ENCODE data around the gene ARL3. TPM values are rescaled to one million over a fixed set of nuclear protein-coding genes. Genes with fewer than 3 reads are reported as not detected.

The ARL3 gene
- total RNA-seq, 4 donors from 2014 or later, result 1.6 to 3.8 (median 3.2) TPM

DNA sequence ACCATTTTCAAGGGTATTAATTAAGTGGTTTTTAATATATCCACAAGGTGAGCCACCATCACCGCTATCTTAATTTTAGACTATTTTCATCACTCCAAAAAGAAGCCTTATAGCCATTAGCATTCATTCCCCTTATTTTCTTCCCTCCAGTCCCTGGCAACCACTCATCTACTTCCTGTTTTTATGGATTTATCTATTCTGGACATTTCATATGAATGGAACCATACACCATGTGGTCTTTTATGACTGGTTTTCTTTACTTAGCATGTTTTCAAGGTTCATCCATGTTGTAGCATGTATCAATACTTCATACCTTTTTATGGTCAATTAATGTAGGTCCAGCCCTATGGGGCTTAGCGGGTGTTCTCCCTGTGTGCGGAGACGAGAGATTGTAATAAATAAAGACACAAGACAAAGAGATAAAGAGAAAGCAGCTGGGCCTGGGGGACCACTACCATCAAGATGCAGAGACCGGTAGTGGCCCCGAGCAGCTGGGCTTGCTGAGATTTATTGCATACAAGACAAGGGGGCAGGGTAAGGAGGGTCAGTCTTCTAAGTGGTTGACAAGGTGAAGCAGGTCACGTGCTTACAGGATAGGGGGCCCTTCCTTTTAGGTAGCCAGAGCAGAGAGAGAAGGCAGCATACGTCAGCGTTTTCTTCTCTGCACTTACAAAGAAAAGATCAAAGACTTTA is 44.2 kb upstream of the ARL3 start:
- intact Hi-C loops (cut with DNase I; ENCODE audit: low total_unique reads), result loop anchor here (10.0 kb wide), 1 partner anchor 56 kb away; no protein-coding TSS in a partner anchor
- 71 to 78% methylated on average over 9 of the region's 9 CpGs for WGBS, 2 donors
- no peak for DNase-seq (ENCODE audit: low spot score in 2 of 2)
- no peak for TF ChIP-seq POLR2A (IDR thresholded peaks at IDR 0.05)
- TF ChIP-seq, protein P1, sequence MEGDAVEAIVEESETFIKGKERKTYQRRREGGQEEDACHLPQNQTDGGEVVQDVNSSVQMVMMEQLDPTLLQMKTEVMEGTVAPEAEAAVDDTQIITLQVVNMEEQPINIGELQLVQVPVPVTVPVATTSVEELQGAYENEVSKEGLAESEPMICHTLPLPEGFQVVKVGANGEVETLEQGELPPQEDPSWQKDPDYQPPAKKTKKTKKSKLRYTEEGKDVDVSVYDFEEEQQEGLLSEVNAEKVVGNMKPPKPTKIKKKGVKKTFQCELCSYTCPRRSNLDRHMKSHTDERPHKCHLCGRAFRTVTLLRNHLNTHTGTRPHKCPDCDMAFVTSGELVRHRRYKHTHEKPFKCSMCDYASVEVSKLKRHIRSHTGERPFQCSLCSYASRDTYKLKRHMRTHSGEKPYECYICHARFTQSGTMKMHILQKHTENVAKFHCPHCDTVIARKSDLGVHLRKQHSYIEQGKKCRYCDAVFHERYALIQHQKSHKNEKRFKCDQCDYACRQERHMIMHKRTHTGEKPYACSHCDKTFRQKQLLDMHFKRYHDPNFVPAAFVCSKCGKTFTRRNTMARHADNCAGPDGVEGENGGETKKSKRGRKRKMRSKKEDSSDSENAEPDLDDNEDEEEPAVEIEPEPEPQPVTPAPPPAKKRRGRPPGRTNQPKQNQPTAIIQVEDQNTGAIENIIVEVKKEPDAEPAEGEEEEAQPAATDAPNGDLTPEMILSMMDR (IDR thresholded peaks at IDR 0.05), result no peak
- H3K4me3 ChIP-seq (ENCODE audit: low read depth, poor library complexity, severe bottlenecking), result no peak overlapping the region

DNA sequence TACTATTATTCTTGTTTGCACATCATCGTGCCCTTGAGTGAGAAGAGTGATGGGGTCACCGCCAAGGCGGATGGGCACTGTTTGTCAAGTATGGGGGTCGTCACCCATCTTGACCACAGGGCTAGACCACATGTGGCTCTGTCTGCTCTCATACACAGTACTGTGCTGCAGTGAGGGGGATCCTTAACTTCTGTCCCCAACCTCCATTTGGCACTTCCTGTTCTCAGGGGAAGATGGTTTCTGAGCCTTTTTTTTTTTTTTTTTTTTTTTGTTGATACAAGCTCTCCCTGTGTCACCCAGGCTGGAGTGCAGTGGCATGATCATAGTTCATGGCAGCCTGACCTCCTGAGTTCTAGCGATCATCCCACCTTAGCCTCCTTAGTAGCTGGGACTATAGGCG is 43.1 kb upstream of the ARL3 start:
- no peak overlapping the region for H3K4me3 ChIP-seq (ENCODE audit: low read depth, poor library complexity, severe bottlenecking)
- intact Hi-C loops (cut with DNase I; ENCODE audit: low total_unique reads), result loop anchor here (10.0 kb wide), 1 partner anchor 57 kb away; no protein-coding TSS in a partner anchor
- TF ChIP-seq, protein P1 (IDR thresholded peaks at IDR 0.05), result no peak
- TF ChIP-seq POLR2A (IDR thresholded peaks at IDR 0.05), result no peak
- DNase-seq (ENCODE audit: low spot score in 2 of 2), result no peak
- WGBS, 2 donors, result 95 to 98% methylated on average over 6 of the region's 6 CpGs

DNA sequence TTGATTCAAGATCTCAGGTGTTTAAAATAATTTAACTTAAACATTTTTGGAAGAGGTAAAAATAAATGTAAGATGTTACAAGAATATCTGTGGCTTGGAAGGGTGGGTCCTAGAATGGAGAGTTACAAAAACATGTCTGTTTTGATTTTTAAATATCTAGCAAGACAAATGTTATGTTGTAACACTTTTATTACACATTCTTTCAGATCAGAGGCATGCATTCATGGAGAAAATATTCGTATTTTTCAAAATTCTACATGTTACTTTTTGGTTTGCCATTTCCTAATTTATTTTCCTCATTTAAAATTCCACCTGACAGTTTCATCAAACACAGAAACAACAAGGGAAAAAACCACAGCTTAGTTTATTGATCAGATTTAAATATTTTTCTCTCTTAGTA is 39.5 kb upstream of the ARL3 start:
- 54 to 67% methylated on average over 1 of the region's 1 CpG for WGBS, 2 donors
- no peak for DNase-seq (ENCODE audit: low spot score in 2 of 2)
- intact Hi-C loops (cut with DNase I; ENCODE audit: low total_unique reads), result loop anchor here (10.0 kb wide), 1 partner anchor 61 kb away; no protein-coding TSS in a partner anchor
- no peak for TF ChIP-seq POLR2A (IDR thresholded peaks at IDR 0.05)
- TF ChIP-seq, protein P1 (IDR thresholded peaks at IDR 0.05), result no peak
- H3K4me3 ChIP-seq (ENCODE audit: low read depth, poor library complexity, severe bottlenecking), result no peak overlapping the region

DNA sequence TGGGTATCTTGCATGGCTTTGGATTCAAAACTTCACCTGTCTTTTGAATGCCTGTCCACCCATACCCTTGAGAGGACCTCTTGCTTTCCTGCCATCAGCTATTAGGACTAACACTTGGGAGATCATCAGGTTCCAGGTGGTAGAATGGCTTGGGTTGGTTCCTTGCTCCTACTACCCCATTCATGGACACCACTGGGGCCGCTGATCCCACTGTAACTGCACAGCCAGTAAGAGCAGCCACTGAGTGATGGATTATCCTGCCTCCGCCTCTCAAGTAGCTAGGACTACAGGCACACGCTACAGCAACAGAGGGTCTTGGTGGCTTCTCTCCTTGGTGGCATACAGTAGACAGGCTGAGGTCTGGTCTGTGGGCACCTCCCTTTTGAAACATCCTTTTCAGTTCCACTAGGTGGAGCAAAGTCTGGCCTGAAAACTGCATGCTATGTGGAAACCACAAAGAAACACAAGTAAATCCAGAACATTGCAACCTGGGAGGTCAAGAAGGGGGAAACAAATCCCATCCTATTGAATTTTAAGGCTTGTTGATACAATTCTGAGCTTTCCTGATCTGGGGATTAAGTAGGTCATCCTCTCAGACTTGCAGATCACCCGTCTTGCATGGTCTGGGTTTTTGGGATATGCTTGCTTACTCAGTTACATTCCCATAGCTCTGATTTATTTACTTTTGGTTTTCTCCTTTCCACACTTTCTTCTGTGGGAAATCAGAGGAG is 38.9 kb upstream of the ARL3 start:
- intact Hi-C loops (cut with DNase I; ENCODE audit: low total_unique reads), result loop anchor here (10.0 kb wide), 1 partner anchor 62 kb away; no protein-coding TSS in a partner anchor
- TF ChIP-seq POLR2A (IDR thresholded peaks at IDR 0.05), result no peak
- TF ChIP-seq, protein P1 (IDR thresholded peaks at IDR 0.05), result no peak
- no peak overlapping the region for H3K4me3 ChIP-seq (ENCODE audit: low read depth, poor library complexity, severe bottlenecking)
- peak in 1 of 2 donors; percentile 52 for DNase-seq (ENCODE audit: low spot score in 2 of 2)
- WGBS, 2 donors, result 69 to 70% methylated on average over 4 of the region's 4 CpGs

DNA sequence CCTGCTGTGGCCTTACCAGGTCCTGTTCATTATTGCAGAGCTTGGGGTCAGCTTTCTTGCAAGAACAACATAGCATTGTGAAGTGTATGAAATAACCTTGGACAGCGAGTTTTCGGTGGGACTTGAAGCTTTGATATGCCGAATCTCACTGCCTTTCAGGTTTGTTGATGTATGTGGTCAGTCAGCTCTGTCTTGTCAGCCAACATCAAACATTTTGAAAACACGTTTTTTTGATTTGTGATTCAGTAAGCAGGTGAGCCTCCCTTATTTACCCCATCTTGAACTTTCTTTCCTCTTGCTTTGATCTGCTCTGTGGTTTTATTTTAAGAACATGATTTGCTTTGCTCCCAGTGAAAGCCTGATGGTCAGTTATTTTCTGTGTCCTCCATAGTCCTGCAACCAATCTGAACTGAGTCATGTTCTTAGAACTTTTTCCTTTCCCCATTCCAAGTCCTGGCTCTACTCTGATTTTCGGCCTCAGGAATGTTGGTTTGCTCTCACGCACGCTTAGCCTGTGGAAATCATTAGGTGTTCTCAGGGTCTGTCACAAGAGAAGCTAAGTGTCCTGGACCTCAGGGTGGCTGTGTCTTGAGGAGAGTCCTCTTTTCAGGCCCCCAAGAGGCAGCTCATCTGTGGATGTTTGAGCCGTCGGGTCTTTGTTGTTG is 38.2 kb upstream of the ARL3 start:
- no peak overlapping the region for H3K4me3 ChIP-seq (ENCODE audit: low read depth, poor library complexity, severe bottlenecking)
- intact Hi-C loops (cut with DNase I; ENCODE audit: low total_unique reads), result loop anchor here (10.0 kb wide), 1 partner anchor 62 kb away; no protein-coding TSS in a partner anchor
- 68 to 72% methylated on average over 9 of the region's 9 CpGs for WGBS, 2 donors
- no peak for TF ChIP-seq POLR2A (IDR thresholded peaks at IDR 0.05)
- TF ChIP-seq, protein P1 (IDR thresholded peaks at IDR 0.05), result no peak
- DNase-seq (ENCODE audit: low spot score in 2 of 2), result peak in 1 of 2 donors; percentile 53

Measured in lower leg skin (tissue), 4 donors.